ENCODE results near the gene STK17B. TPM values are rescaled to one million over a fixed set of nuclear protein-coding genes. Genes with fewer than 3 reads are reported as not detected.
A peak's percentile ranks its signal among the peaks of the same experiment; 100 is the strongest.
"Not testable (repeated sequence)": the region's sequence is repeated elsewhere in the genome, so short reads cannot be mapped to it uniquely, and the experiment has no call there.

Gene STK17B
- total RNA-seq, 1 experiment from 2014 or later: 17.4 TPM

- DNase-seq (ENCODE audit: low spot score): peak; percentile 41
Measured at GRCh38 chr2:196113061-196113974, 58.1 kb downstream of the STK17B start.

- DNase-seq (ENCODE audit: low spot score): peak; percentile 13
Measured at GRCh38 chr2:196112418-196113034, 58.9 kb downstream of the STK17B start.

GRCh38 chr2:196108604-196109003 is 62.8 kb downstream of the STK17B start:
- DNase-seq (ENCODE audit: low spot score): no peak

GRCh38 chr2:196105951-196106350 is 65.4 kb downstream of the STK17B start:
- no peak for DNase-seq (ENCODE audit: low spot score)

GRCh38 chr2:196104066-196104465 is 67.3 kb downstream of the STK17B start:
- no peak for DNase-seq (ENCODE audit: low spot score)

GRCh38 chr2:196103626-196104025 is 67.8 kb downstream of the STK17B start:
- no peak for DNase-seq (ENCODE audit: low spot score)

GRCh38 chr2:196101325-196101991 is 69.9 kb downstream of the STK17B start:
- no peak for DNase-seq (ENCODE audit: low spot score)

GRCh38 chr2:196099916-196100315 is 71.5 kb downstream of the STK17B start:
- DNase-seq (ENCODE audit: low spot score): no peak

- DNase-seq (ENCODE audit: low spot score): no peak
Measured at GRCh38 chr2:196097864-196098660, 73.3 kb downstream of the STK17B start.

- no peak for DNase-seq (ENCODE audit: low spot score)
Measured at GRCh38 chr2:196096982-196097745, 74.2 kb downstream of the STK17B start.

- DNase-seq (ENCODE audit: low spot score): no peak
Measured at GRCh38 chr2:196096264-196096663, 75.1 kb downstream of the STK17B start.

- DNase-seq (ENCODE audit: low spot score): not testable (repeated sequence)
Measured at GRCh38 chr2:196089448-196089847, 81.9 kb downstream of the STK17B start.

- DNase-seq (ENCODE audit: low spot score): no peak
Measured at GRCh38 chr2:196088203-196088602, 83.2 kb downstream of the STK17B start.

GRCh38 chr2:196086517-196087368 is 84.6 kb downstream of the STK17B start:
- no peak for DNase-seq (ENCODE audit: low spot score)

- DNase-seq (ENCODE audit: low spot score): no peak
Measured at GRCh38 chr2:196083601-196084000, 87.8 kb downstream of the STK17B start.

Other genes with a start within 250 kb of the STK17B start
- 0.39 and 0.58 TPM in 2 replicates for gene DNAH7, start 102.7 kb downstream of the STK17B start, total RNA-seq (2014; rRNA removed; shearing (Covaris generic))

All from HT-29 (cell line).